ENCODE results near the gene PIK3C3.

GRCh38 chr18:42072407-42072806, 117.4 kb downstream of the PIK3C3 start:
- TF ChIP-seq CTCF (IDR thresholded peaks at IDR 0.05) (no peak), POLR2A (IDR thresholded peaks at IDR 0.05) (no peak)

All from adrenal gland (tissue), 5 donors.